DMS153 (cell line): ENCODE data around the gene MYCBPAP.

Experiments
- DNase-seq: peaks from one replicate; lab custom pipeline; 2025; lab: John Stamatoyannopoulos, UW

Gene MYCBPAP

GRCh38 chr17:50558091-50558490 lies 49.9 kb downstream of the MYCBPAP start:
- no peak for DNase-seq

DNA sequence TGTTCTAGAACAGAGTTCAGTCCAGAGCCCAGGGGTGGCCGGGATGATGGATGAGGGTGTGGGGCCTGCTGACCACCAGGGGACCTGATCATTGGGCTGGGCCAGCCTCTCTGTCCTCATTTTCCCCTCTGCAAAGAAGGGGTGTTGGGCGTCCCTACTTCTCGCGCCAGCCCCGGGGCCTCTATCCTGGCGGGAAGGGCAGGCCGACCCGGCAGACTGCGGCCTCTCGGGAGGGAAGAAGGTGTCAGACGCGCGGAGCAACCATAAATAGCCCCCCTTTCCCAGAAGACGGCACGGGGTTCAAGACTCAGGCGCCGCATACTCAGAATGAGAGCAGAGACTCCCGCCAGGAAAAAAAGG lies 50.3 kb downstream of the MYCBPAP start:
- no peak for DNase-seq

- no peak for DNase-seq
These were observed 50.8 kb downstream of the MYCBPAP start for GRCh38 chr17:50558941-50559614.

DNA sequence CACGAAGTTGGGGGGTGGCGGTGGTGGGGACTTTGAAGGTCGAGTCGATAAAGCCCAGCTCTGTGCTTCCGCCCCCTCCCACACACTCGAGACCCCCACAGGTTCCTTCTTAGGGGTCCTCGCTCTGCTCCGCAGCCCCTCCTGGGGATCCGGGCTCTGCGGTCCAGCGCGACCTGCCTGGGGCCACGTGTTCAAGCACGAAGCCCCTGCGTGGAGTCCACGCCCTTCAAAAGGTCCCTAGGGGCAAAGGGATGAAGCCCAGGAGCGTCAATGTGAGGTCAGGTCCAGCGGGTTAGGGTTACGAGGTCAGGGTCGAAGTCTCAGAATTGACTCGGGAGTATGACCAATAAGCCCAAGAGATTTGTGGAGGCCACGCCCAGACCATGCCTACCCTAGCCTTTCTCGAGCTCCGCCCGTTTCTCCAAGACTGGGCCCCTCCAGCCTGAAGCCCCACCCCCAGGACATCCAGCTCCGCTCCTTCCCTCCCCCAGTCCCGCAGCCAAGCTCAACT lies 51.5 kb downstream of the MYCBPAP start:
- DNase-seq, result no peak

DNA sequence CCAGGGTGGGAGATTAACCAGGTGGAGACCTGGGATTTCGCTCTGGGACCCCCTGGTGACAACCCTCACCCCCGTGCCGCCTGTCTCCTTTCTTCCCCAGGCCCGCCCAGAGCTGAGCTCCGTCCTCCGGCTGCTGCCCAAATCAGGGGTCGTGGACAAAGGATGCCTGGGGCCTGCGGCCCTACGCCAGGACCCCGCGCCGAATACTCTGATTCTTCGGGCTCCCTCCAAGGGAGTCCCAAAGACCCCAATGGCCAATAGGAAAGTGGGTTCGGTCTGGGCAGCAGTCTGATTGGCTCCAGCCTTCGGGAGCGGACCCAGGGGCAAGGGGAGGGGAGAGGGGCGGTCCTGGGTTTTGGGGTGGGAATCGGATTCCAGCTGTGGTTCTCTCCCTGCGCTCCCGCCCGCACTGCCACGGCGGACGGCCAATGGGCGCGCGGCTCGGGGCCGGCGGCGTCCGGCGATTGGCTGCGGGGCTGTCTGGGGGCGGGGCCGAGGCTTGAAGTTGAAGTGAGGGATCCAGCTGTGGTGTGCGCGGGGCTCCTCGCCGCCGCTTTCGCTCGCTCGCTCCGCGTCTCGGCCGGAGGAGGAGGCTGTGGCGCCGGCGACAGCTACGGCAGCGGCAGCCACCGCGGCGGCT lies 52.1 kb downstream of the MYCBPAP start, which contains the start of gene CACNA1G:
Gene CACNA1G, plus strand, starts transcription at position 531 of the 640 bp plus-strand sequence. CDS start 745 bp downstream, outside the sequence.
- DNase-seq, result peak; percentile 62

GRCh38 chr17:50560931-50561745 lies 52.9 kb downstream of the MYCBPAP start:
- DNase-seq, result no peak

DNA sequence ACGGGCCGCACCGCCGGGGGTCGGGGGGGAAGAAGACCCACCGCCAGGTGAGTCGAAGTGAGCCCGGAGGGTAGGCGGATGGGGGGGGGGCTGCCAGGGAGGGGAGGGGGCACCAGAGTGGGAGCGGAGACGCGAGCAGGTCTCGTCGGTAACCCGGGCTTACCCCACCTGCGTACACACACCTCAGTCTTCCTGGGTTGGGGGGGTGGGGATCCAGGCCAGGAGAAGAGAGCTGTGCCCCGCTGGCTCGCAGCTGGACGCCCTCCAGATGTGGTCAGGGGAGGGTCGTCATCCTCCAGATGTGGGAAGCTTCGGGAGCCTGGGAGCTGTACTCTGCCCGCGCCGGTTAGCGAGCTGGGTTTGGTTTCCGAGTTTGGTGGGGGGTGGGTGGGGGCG lies 53.5 kb downstream of the MYCBPAP start:
- no peak for DNase-seq

DNA sequence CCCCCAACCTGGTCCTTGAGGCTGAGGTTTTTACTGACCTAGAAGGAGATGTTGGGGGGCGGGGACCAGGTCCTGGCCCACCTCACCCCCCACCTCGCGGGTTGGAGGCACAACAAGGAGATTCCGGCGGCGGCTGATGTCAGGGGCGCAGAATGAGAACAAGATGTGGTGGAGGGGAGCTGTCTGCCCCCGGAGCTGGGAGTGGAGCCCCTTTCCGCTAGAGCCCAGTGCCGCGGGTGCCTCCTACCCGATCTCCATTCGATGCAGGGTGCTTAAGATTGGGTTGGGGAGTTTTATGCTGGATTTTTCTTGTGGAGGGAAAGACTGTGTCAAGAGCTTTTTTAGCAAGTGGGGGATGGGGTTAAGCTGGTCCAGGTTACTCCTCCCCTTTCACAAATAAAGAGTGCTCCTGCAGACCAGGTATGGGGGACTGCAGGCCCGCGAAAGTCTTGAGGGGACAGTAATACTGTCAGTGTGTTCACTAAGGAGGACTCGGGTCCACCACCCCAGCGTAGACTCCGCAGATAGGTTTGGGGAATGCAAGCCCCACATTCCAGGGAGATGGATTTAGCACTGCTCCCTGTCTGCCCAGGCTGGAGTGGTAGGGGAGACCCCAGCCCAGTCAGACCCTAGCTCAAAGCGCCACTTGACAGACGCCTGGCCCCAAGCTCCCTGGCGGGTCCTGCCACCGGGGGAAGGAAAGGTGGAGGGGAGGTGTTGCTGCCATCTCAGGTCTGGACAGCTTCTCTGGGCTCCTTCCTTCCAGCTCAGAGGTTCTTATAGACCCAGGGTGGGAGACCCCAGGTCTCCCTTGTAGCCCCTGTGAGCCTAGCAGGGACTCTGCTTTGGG lies 54.2 kb downstream of the MYCBPAP start:
- no peak for DNase-seq

GRCh38 chr17:50563092-50563511 lies 54.9 kb downstream of the MYCBPAP start:
- DNase-seq, result no peak

- DNase-seq, result no peak
These were observed 56.7 kb downstream of the MYCBPAP start for GRCh38 chr17:50564916-50565315.

- peak; percentile 37 for DNase-seq
These were observed 57.4 kb downstream of the MYCBPAP start for GRCh38 chr17:50565402-50566350.

DNA sequence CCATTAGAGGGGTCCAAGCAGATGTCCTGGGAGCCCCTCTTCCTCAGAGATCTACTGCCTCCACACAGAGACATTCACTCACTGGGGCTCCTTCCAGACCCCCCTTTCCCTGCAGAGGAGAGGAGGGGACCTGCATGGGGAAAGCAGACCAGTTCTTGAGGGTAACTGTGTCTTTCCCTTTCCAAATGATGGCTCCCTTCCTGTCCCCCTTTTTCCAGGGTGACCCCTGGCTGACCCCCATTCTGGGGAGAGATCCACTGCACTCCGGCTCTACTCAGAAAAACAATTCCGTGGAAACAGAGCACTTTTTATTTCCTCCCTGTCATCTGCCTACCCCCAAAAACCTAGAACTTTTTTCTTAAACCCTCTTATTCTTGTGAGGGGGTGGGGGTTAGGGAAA lies 58.6 kb downstream of the MYCBPAP start:
- DNase-seq, result no peak

DNA sequence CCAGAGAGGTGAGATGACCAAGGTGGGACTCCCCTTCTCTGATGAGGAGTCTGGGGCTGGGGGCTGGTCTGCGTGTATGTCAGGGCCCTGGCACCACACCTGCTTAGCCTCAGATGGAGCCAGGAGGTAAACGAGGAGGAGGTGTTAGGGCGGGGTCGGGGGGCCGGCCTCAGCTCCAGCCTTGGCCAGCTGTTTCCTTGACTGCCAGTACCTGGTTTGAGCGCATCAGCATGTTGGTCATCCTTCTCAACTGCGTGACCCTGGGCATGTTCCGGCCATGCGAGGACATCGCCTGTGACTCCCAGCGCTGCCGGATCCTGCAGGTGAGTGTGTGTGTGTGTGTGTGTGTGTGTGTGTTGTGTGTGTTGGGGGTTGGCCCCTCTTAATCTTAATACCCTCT lies 60.4 kb downstream of the MYCBPAP start:
- DNase-seq, result no peak

DNA sequence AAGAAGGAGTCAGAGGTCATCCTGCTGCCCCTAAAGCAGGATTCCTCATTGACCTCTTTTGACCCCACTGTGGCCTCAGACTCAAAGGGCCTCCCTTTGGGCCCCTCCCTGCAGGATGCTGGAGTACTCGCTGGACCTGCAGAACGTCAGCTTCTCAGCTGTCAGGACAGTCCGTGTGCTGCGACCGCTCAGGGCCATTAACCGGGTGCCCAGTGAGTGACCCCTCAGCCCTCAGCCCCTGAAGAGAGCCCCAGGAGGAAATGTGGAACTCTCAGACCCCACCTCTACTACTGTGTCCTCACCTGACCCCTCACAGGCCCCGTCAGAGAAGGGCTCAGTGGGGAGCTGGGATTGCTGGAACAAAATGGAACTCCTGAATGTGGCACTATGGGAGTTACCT lies 61.4 kb downstream of the MYCBPAP start:
- no peak for DNase-seq

DNA sequence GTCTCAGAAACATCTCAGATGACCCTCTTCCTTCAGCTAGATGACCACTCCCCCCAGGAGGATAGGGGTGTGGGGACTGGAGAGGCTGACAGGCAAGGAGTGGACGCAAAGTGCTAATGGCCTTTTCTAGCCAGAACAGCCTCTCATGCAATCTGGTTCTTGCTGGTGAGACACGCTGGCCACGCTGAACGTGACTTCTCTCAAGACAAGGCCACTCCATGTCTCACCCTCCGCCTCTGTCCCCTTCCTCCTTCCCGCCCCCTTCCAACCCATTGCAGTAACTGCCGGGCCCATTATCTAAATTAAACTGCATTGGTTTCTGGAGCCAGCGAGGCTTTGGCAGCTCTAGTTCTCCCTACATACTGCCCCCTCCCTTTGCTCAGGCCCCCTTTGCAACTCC lies 61.8 kb downstream of the MYCBPAP start:
- DNase-seq, result no peak

GRCh38 chr17:50570528-50570927 lies 62.3 kb downstream of the MYCBPAP start:
- DNase-seq, result no peak

DNA sequence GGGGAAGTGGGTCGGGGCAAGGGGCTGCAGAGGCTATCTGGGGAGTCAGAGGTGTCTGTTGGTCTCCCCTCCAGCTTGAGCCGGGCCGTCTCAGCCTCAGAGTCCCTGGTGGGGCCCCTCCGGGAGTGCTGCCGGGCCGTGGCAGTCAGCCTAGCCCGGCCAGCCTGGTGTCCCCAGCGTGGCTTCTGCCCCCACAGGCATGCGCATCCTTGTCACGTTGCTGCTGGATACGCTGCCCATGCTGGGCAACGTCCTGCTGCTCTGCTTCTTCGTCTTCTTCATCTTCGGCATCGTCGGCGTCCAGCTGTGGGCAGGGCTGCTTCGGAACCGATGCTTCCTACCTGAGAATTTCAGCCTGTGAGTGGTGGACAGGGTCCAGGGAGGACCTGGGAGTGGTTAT lies 63.4 kb downstream of the MYCBPAP start:
- no peak for DNase-seq

- DNase-seq, result no peak
These were observed 64.3 kb downstream of the MYCBPAP start for GRCh38 chr17:50572541-50572940.

DNA sequence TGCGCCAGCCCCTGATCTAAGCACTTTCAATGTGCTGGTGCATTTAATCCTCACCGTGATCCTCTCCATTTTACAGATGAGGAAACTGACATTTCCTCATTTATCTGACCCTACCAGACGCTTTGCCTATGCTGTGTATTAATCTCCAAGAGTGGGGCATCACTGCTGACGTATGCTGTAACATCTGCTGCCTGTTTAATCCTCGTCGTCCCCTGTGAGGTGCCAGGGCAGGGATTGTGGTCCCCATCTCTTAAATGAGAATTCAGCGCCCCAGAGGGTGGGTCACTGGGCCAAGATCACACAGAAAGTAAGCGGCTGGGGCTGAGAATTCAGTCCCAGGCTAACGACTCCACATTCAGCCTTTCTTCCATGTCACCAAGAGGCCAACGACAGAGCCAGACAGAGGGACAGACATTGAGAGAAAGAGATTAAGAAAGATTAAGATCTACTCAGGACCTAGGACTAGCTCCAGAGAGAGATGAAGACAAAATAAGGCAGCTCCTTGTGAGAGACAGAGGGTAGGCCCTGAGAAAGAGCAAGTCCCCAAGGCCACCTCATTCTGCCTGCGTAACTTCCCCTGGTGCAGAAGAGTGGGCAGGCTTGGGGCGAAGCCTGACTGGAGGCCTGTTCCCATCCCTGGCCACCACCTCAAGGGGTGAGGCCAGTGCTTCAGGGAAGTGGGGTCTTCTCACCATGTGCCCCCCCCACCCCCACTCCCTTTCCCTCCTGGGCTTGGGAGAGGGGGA lies 65.8 kb downstream of the MYCBPAP start:
- DNase-seq, result no peak
